NCI-H82 treated with DMSO at 0.1 percent for 48 hours (cell line): ENCODE measurements around the gene APBA3.
"Not testable (repeated sequence)": the region's sequence is repeated elsewhere in the genome, so short reads cannot be mapped to it uniquely, and the experiment has no call there.

Source experiments
- DNase-seq: peaks from one replicate; lab custom pipeline; 2025; ENCODE audit not compliant: unreplicated experiment; lab: John Stamatoyannopoulos, UW

The APBA3 gene

GRCh38 chr19:3771906-3772455, 10.5 kb upstream of the APBA3 start, which contains the start of gene RAX2:
Gene RAX2, minus strand, starts transcription at chr19:3772228. Its CDS starts 486 bp downstream, at chr19:3771742.
- DNase-seq: no peak

DNA sequence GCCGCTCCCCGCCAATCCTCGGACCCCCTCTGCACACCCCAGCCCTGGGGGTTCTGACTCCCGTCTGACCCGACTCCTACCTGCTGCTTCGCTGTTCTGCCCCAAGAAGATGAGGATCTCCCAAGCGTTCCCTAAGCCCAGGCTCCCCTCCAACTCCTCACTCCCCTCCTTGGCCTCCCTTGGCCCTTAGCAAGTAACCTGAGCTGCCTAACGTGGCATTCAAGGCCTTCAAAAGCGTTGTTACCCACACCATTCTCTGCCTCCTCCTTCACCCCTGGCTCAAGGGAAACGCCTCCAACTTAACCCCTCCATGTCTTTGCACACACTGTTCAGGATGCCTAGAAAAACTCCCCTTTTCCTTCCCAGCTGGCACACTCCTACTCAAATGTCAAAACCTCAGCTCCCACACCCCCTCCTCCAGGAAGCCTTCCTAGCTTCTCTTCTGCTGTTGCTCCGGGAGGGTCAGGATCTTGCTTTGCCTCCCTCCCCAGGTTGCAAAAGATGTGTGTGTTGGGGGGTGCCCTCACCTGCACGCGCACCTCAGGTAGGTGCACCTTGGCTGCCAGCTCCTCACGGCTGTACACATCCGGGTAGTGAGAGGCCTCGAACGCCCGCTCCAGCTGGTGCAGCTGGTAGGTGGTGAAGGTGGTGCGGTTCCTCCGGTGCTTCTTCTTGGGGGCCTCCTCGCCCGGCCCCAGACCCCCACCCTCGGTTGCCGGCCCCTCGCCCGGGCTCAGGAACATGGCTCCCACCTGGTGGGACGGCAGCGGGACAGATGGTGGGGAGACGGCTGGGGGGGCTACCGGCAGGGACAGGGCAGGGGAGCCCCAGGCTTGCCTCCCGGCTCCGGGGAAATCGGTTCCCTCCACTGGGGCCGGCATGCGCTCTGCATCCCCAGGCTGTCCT, 9.8 kb upstream of the APBA3 start:
- no peak for DNase-seq

DNA sequence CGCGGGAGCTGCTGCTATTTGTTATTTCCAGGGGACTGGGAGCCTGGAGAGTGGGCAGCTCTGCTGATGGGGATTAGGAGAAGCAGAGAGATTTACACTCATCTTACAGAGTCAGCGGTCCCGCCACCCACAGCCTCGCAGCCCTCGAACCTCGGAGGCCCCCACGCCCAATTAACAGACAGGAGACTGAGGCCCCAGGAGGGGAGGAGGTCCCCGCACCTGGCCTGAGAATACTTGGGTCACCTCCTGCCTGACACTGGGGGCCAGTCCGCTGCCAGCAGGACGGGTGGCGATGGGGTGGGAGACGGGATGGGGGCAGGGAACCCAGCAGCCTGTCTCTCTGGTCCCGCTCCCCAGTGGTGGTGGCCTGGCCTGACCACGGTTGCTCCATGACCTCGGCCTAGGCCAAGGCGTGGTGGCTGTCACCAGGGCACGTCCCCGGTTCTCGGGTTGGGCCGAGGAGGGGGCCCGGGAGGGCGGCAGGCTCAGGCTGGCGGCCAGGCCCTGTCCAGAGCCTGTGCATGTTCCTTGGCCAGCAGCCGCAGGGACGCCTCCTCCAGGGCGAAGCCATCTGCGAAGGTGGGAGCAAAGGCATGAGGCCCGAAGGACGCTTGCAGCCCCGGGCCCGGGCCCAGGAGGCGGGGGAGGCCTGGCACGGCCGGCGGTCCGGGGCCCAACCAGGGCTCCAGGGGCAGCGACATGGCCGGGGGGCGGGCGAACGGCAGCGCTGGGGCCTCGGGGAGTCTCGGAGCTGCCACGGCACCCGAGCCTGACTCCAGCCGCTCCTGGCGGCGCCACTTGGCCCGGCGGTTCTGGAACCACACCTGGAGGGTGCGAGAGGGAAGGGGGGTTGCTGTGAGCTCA, 8.9 kb upstream of the APBA3 start:
- DNase-seq: no peak

DNA sequence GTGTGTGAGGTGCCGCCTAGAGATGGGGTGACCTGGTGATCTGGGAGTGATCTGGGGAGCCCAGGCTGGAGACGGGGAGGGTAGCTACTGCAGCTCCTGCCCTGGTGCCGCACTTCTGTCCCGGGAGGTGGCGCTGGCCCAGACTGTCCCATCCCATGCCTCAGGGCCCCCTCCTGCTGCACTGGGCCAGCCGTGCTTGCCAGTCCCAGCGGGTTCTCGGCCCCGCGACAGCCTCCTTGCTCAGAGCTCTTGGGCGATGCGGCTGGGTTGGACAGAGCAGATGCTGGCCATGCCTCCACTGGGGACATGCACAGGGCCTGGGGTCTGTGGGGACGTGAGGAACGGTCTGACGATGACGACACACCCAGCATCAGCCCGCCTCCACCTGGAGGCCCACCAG, 8.0 kb upstream of the APBA3 start:
- no peak for DNase-seq

DNA sequence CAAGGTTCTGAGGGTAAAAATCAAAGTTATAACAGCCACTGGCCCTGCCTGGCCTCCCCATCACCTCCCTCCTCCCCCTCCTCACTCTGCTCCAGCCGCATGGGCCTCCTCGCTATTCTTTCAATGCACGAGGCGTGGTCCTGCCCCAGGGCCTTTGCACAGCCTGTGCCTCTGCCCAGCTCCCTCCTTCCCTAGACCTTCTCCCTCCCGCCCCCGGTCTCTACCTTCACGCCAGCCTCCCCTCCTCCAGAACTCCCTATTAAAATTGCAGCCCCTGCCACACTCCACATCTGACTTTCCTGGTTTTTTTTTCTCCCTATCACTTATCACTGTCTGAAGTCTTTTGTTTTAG, 7.2 kb upstream of the APBA3 start:
- no peak for DNase-seq

DNA sequence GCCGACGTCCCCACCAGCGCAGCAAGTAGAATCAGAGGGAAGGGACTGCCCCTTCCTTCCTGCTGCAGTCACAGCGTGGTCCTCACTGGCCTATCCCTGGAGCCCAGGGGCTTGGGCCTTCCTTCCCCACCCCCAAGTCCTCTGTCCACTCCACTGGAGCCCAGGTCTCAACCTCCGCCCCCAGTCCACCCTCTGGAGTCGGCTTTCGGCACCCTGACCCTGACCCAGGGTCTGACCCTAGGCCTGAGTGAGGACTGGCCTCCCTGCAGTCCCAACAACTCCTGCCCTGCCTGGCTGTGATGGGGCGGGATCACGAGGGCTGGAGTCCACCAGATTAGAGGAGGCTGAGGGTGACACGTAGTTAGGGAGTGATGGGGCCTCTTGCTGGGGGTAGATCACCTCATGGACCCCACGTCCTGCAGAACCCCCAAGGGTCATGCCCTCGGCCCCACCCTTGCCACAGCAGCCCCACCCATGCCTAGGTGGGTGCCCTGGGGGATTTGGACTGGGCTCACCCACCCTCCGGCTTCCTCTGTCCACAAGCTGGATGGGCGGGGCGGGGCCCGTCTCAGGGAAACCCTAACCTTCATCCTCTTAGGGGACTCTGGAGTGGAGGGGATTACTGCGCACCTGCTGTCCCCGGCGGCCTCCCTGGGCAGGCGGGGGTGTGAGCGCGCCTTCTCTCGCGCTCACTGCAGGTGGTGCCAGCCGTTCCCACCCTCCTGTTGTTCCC, 6.7 kb upstream of the APBA3 start:
- peak; percentile 39 for DNase-seq

DNA sequence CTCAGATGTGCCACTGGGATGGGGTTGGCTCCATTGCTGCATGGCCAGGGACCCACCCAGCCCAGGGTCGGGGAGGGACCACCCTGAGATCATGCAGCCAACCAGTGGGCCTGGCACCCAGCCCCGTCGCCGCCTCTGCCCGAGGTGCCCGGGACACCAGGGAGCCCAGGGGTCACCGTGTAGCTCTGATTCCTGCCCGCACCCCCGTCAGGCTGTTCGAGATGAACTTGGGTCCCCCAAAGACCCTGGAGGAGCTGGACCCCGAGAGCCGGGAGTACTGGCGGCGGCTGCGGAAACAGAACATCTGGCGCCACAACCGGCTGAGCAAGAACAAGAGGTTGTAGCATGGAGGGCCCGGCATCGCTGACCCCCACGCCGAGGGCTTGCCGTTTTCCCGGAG, 5.6 kb upstream of the APBA3 start:
- no peak for DNase-seq

GRCh38 chr19:3766520-3766919, 5.0 kb upstream of the APBA3 start:
- DNase-seq: no peak

DNA sequence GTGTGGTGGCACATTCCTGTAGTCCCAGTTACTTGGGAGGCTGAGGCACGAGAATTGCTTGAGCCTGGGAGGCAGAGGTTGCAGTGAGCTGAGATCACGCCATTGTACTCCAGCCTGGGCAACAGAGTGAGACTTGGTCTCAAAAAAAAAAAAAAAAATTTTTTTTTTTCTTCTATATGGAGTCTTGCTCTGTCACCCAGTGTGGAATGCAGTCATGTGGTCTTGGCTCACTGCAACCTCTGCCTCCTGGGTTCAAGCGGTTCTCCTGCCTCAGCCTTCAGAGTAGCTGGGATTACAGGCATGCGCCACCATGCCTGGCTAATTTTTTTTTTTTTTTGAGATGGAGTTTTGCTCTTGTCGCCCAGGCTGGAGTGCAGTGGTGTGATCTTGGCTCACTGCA, 4.3 kb upstream of the APBA3 start:
- DNase-seq: not testable (repeated sequence)

GRCh38 chr19:3765121-3765520, 3.6 kb upstream of the APBA3 start:
- DNase-seq: no peak

DNA sequence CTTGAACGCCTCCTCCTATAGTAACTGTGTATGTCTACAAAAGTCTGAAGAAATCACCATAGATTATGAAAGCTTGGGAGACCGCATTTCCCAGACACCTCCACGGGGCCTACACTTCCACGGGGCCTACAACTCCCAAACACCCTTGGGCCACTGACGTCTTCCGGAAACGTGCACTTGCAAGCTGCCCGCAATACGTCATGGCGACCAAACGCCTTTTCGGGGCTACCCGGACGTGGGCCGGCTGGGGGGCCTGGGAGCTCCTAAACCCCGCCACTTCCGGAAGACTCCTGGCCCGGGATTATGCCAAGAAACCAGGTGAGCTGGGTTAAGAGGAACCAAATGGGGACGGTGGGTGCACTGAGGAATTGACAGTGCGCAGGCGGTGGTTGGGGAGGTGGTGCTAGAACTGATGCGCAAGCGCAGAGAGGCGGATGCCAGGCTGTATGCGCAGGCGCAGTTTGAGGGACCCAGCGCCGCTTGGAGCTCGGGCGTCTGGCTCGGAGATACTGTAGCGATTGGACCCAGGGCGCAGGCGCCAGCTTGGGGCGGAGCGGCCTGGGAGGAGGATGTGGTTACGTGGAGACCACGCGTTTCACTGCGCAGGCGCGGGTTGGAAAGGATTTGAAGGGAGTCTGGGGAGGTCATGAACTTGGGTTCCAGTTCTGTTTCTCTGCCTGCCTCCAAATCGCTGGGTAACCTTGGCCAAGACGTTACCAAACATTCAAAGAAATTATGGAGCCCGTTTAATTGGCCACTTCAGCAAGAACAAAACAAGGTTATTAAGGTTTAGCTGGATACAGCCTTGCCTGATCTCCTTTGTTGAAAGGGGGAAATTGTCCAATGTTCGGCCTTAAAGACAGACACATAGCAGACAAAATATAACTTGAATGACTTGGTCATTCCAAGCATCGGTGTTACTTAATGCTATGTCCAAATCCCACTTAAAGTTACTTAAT, 1.3 kb upstream of the APBA3 start, which contains the start of gene MRPL54:
MRPL54 (plus strand) TSS at position 182 of the 959 bp plus-strand sequence; CDS start at position 201, 19 bp downstream.
- peak; percentile 93 for DNase-seq

GRCh38 chr19:3762130-3762473, 610 bp upstream of the APBA3 start:
- no peak for DNase-seq

DNA sequence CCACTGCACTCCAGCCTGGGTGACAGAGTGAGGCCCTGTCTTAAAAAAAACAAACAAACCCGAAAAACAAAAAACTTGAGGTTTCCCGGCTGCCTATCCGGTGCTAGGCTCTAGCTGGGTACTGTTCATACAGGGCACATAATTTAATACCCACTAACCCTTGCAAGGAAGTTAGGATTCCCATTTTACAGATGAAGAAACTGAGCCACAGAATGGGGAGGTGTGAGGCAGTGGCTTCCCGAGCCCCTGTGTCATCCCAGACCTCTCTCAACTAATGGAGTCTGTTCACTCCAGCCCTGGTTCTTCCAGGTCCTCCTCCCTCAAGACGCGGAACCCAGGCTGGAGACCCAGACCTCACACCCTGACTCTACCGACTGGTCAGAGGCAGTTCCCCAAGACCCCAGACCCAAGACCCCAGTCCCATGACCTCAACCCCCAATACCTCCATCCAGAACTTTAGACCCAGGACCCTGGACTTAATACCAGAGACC, 576 bp downstream of the APBA3 start:
- no peak for DNase-seq

DNA sequence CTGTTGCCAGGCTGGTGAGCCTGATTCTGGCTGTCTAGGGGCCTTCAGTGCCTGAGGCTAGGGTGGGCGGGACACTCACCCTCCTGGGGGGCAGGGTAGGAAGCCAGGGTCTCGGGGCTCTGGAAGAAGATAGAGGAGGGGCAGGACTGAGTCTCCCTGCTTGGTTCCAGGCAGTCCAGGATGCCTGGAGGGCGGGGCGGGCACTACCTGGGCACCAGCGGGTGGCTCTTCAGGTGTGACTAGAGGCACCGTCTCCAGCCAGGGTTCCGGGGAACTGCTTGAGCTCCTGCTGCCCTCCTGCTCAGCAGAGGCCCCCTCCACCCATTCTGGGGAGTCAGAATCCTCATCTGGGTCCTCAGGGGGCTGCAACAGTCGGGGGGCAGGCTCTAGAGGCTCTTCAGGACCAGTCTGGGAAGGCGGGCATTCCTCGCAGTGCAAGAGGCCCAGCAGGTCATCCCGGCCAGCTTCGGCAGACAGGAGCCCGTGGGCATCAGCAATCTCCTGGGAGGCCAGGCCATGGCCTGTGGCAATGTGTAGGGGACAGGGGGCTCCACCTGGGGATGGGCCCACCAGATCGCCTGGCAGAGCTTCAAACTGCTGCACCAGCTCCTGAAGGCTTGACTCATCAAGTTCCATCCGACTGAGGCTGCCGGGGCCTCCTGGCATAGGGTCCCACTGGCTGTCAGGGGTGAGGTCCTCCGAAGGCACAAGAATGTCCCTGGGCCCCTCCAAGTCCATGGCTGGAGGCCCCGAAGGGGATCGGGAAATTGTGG, 1.8 kb downstream of the APBA3 start:
- no peak for DNase-seq

- not testable (repeated sequence) for DNase-seq
Observed at GRCh38 chr19:3758297-3758696, 3.2 kb downstream of the APBA3 start.

GRCh38 chr19:3757705-3758104, 3.8 kb downstream of the APBA3 start:
- not testable (repeated sequence) for DNase-seq

- DNase-seq: no peak
Observed at GRCh38 chr19:3753631-3754410, 7.7 kb downstream of the APBA3 start.

GRCh38 chr19:3752492-3752891, 9.0 kb downstream of the APBA3 start:
- no peak for DNase-seq
